GM18951 (cell line): ENCODE results near the gene PSEN1.

Source experiments
- POLR2A ChIP-seq: IDR thresholded peaks from 4 replicates; pipeline ENCODE4 v1.6.1; 2011; ENCODE audit warnings: mild to moderate bottlenecking; ENCODE audit not compliant: insufficient read length, insufficient read depth; ENCODE audit errors: extremely low read depth
- in situ Hi-C: fragments of 300-500 bp; cut with MboI; formaldehyde crosslinking; loops from one replicate; pipeline ENCODE4 v1.12.0; 2022; ENCODE audit warnings: low sequenced_read_pairs, mixed read lengths, inconsistent platforms; ENCODE audit not compliant: unreplicated experiment

Gene PSEN1

GRCh38 chr14:73233564-73233963, 97.3 kb downstream of the PSEN1 start:
- in situ Hi-C loops: no loop called here

GRCh38 chr14:73234029-73234428, 97.7 kb downstream of the PSEN1 start:
- TF ChIP-seq POLR2A: no peak
- in situ Hi-C loops: no loop called here

More at GRCh38 chr14:73233564-73233963, 97.3 kb downstream of the PSEN1 start:
- no peak for TF ChIP-seq POLR2A

DNA sequence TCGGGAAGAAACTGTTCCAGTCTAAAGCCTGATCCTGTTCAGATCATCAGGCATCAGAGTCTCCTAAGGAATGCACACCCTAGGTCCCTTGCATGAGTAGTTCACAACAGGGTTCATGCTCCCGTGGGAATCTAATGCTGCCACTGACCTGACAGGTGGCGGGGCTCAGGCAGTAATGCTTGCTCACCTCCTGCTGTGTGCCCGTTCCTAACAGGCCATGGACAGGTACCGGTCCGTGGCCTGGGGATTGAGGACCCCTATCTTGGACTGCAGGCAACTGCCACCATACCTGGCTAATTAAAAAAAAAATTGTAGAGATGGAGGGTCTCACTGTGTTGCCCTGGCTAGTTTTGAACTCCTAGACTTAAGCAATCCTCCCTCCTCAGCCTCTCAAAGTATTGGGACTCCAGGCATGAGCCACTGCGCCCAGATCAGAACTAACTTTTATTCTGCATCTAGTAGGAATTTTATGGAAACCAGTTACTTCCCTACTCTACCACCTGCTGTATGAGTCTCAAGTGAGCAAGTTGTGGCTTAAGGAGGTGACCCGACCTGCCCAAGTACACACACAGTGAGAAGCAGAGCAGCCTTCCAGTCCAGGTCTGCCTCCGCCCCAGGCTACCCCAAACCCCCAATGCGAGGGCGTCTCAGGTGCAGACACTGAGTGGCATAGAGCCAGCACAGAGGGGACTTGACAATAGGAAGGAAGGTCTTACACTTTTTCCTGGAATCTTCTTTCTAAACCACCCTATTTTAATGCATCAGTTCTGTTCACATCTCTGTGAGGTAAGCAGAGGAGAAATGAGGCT, 98.5 kb downstream of the PSEN1 start:
- in situ Hi-C loops: no loop called here
- no peak for TF ChIP-seq POLR2A

GRCh38 chr14:73235531-73236155, 99.3 kb downstream of the PSEN1 start:
- in situ Hi-C loops: no loop called here
- TF ChIP-seq POLR2A: no peak

DNA sequence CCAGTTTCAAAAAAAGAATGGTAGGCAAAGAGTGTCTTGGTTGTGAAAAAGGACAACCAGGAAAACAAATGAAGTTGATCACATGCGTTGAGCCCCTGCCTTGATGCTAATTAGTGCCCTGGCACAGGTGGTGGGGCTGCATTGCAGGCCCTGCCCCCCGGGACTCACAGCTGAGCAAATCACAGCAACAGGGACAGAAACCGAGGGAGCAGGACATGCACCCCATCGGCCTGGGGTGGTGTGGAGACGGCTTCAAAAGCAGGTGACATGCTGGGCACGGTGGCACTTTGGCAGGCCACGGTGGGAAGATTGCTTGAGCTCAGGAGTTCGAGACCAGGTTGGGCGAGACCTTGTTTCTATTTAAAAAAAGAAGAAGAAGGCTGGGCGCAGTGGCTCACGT, 99.8 kb downstream of the PSEN1 start:
- TF ChIP-seq POLR2A: no peak
- in situ Hi-C loops: no loop called here

GRCh38 chr14:73236752-73237218, 100.5 kb downstream of the PSEN1 start:
- in situ Hi-C loops: no loop called here
- TF ChIP-seq POLR2A: no peak

DNA sequence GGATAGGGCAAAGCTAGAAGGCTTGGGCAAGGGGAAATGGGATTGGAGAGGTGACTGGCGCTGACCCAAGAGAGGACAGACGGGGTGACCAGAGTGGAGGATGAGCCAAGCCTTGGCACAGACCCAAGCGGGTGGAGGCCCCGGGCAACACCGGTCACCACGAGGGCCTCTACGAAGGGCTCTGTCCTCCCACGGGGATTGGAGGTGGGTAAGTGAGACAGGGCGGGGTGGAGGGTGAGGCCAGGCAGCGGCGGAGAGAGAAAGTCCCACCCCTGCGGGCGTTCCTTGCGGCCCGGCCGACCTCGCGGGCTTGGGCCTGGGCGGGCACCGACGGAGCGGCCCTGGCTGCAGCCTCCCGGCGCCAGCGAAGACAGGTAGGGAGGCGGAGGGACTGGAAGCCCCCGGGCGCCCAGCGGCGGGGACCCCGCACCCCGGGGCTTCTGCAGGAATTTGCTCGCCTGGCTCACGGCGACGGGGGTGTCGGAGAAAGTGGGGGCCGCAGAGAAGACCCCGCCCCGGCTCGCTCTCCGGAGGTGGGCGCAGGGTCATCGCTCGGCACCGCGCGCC, 101.0 kb downstream of the PSEN1 start, which contains the start of gene PAPLN:
Gene PAPLN (plus strand): TSS at position 288 of the 567 bp plus-strand sequence. CDS start 2,273 bp downstream, outside the sequence.
- TF ChIP-seq POLR2A: no peak
- in situ Hi-C loops: no loop called here

GRCh38 chr14:73237786-73238423, 101.6 kb downstream of the PSEN1 start:
- in situ Hi-C loops: no loop called here
- no peak for TF ChIP-seq POLR2A

- in situ Hi-C loops: no loop called here
- no peak for TF ChIP-seq POLR2A
Measured at GRCh38 chr14:73238424-73238852, 102.1 kb downstream of the PSEN1 start.

- no peak for TF ChIP-seq POLR2A
- in situ Hi-C loops: no loop called here
Measured at GRCh38 chr14:73238941-73239340, 102.6 kb downstream of the PSEN1 start.

DNA sequence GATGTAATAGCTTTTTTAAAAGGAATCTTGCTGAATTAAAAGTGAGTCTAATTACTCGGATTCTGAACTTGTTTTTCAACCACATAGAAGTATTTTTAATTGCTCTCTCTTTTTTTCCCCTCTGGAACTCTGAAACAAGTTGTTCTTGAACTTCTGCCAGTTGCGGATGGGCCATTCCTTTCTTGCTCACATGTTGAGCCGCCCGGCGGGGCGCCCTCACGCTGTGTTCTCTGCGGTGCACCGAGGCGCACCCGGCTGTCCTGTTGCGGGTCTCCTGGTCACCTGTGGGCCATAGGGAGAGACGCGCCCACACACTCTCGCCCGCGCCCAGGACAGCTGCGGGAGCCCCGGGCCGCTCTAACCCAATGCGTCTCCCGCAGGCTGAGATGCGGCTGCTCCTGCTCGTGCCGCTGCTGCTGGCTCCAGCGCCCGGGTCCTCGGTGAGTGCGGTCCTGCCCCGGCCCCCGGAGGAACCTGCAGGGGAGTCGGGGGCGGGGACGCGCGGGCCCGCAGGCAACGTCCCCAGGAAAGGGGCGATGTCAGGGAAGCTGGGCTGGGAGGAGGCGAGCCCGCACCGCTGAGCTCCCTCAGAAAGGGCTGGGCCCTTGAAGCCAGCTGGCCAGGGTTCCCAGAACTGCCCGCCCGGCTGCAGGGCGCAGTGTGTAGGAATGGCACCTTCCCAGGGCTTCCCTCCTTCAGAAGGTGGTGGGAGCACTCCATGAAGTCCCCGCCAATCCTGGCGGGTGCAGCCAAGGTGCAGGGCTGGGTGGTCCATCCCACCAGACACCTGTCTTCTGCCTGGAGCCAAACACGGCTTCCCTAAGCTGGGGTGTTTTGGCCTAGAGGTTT, 103.3 kb downstream of the PSEN1 start:
- in situ Hi-C loops: no loop called here
- TF ChIP-seq POLR2A: no peak

- no peak for TF ChIP-seq POLR2A
- in situ Hi-C loops: no loop called here
Measured at GRCh38 chr14:73240816-73241480, 104.6 kb downstream of the PSEN1 start.
